GM12892 (cell line): Measurements from ENCODE around the gene FOXL3.

Source experiments
- POLR2A ChIP-seq: IDR thresholded peaks from 2 replicates; pipeline ENCODE4 v1.6.1; 2011; ENCODE audit warnings: low read depth, low read length, control low read depth
- POLR2AphosphoS5 ChIP-seq: IDR thresholded peaks from 2 replicates; pipeline ENCODE4 v1.6.1; 2011; ENCODE audit warnings: low read depth, low read length, control low read depth

DNA sequence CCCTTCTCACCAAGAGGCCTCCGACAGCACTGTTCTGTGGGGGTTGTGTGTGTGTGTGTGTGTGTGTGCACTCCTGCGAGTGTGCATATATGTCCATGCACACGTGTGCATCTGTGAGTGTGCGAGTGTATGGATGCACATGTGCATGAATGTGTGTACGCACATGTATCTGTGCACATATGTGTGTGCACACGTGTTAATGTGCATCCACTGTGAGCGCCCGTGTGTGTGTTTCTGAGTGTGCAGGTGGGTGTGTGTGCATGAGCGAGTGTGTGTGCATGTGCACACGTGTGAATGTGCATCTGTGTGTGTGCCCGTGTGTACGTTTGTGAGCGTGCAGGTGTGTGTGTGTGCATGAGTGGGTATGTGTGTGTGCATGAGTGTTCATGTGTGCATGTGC, 48.5 kb upstream of the FOXL3 start:
- TF ChIP-seq POLR2AphosphoS5 (no peak), POLR2A (no peak)
